Measurements from ENCODE around the gene MYO1D. TPM values are rescaled to one million over a fixed set of nuclear protein-coding genes. Genes with fewer than 3 reads are reported as not detected.

The MYO1D gene
- total RNA-seq, 1 experiment from 2014 or later: 35.7 TPM

- Histone ChIP-seq H3K36me3 (ENCODE audit: control insufficient read depth in 1 of 2, insufficient read depth in 2 of 2, low read length in 2 of 2) (no peaks in the 10 kb centered on the region), H3K9me2 (ENCODE audit: insufficient read depth) (no peaks in the 10 kb centered on the region), H3K9ac (ENCODE audit: low read length) (no peak overlapping the region), H3K27ac (ENCODE audit: low read depth, low read length) (no peak overlapping the region), H3K4me3 (replicated peaks in 1 of 2; ENCODE audit: low read depth in 1 of 2, low read length in 2 of 2) (no peak overlapping the region), H2AFZ (ENCODE audit: low read depth, low read length, poor library complexity, severe bottlenecking) (no peak overlapping the region), H3K79me2 (ENCODE audit: insufficient read depth, low read length) (no peaks in the 10 kb centered on the region), H3K9me3 (ENCODE audit: control insufficient read depth in 1 of 2, insufficient read depth in 1 of 2, low read depth in 1 of 2, low read length in 2 of 2) (no peaks in the 10 kb centered on the region), H3K4me1 (ENCODE audit: control insufficient read depth in 1 of 2, insufficient read depth in 2 of 2, low read length in 2 of 2) (peaks cover 1 to 4% of the 10 kb centered on the region in 2 experiments; a peak in 2 of 4 replicates), H3K27me3 (ENCODE audit: insufficient read depth, low read length) (no peaks in the 10 kb centered on the region), H3K4me2 (ENCODE audit: low read length) (no peak overlapping the region), H4K20me1 (ENCODE audit: insufficient read depth) (no peaks in the 10 kb centered on the region)
- DNase-seq (ENCODE audit: low read depth, low spot score) (no peak), ATAC-seq (no peak)
- intact Hi-C loops (cut with micrococcal nuclease): loop anchor here (10.0 kb wide), 1 partner anchor 60 kb away; no protein-coding TSS in a partner anchor
- TF ChIP-seq POLR2AphosphoS5 (IDR thresholded peaks at IDR 0.05; ENCODE audit: low read depth, low read length) (no peak), SRF (IDR thresholded peaks at IDR 0.05; ENCODE audit: low read depth) (no peak), YY1 (IDR thresholded peaks at IDR 0.05; ENCODE audit: extremely low read depth, insufficient replicate concordance, low read depth, low read length) (no peak), TCF7L2 (IDR thresholded peaks at IDR 0.05; ENCODE audit: borderline replicate concordance, extremely low read depth, insufficient read depth, insufficient read length) (no peak), FOSL1 (IDR thresholded peaks at IDR 0.05; ENCODE audit: low read depth) (no peak), MAX (IDR thresholded peaks at IDR 0.05) (no peak), SP1 (IDR thresholded peaks at IDR 0.05; ENCODE audit: low read depth) (no peak), ELF1 (IDR thresholded peaks at IDR 0.05; ENCODE audit: borderline replicate concordance, low read depth) (no peak), EZH2 (IDR thresholded peaks at IDR 0.05) (no peak), CTCF (IDR thresholded peaks at IDR 0.05 in 2 of 3, conservative IDR thresholded peaks at IDR 0.05 in 1 of 3; ENCODE audit: borderline replicate concordance in 1 of 3, insufficient read depth in 1 of 3, low read depth in 2 of 3, low read length in 2 of 3) (no peak), ATF3 (IDR thresholded peaks at IDR 0.05) (no peak), ZFX (IDR thresholded peaks at IDR 0.05) (no peak), REST (IDR thresholded peaks at IDR 0.05; ENCODE audit: low read depth) (no peak), CBX3 (IDR thresholded peaks at IDR 0.05; ENCODE audit: low read depth) (no peak)
- ChIA-PET CTCF (no interaction called here), RAD21 (ENCODE audit: low non-redundant PET in 1 of 2, low total read pairs in 2 of 2, uncharacterized antibody in 2 of 2, unreplicated experiment in 2 of 2) (no interaction called here), POLR2A (no interaction called here)
- BruUV-seq (replicated peaks): no TSS peak
Measured at GRCh38 chr17:32514606-32515005, 362.3 kb downstream of the MYO1D start.

Data from HCT116 (cell line).